HG03575 (cell line): ENCODE measurements around the gene CACNG5.

ENCODE experiments used
- ATAC-seq: cut with Tn5 transposase; IDR thresholded peaks from one replicate; pipeline ENCODE4 v1.9.1; 2021; ENCODE audit not compliant: unreplicated experiment, insufficient number of reproducible peaks, low FRiP score; ENCODE audit errors: extremely low read depth

CACNG5 gene

GRCh38 chr17:66928949-66929348, 94.0 kb downstream of the CACNG5 start:
- no peak for ATAC-seq

- ATAC-seq: no peak
Observed at GRCh38 chr17:66929591-66929990, 94.7 kb downstream of the CACNG5 start.

DNA sequence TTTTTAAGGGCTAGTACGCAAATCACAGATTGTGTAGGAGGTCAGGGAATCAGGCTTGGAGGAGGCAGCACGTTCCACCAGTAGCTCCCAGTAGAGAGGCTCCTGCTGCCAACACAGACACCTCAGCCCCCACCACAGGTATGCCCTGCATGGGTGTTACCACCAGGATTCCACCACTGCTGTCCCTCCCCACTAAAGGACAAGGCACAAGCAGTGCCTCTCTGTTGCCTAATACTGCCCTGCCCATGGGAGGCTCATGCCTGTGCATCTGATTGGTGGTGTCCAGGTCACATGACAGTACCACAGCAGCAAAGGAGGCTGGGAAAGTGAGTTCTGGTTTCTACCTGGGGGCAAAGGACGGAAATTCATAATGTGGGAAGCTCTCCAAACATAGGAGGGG, 96.0 kb downstream of the CACNG5 start:
- no peak for ATAC-seq

DNA sequence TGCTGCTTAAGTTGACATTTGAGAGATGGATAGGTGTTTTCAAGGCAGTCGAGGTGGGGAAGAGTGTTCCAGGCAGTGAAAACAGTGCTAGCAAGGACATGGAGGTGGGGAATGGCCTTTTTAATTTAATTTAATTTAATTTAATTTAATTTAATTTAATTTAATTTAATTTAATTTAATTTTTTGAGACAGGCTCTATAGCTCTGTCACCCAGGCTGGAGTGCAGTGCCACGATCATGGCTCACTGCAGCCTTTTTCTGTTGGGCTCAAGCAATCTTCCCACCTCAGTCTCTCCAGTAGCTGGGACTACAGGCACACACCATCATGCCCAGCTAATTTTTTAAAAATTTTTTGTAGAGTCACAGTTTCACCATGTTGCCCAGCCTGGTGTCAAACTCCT, 97.4 kb downstream of the CACNG5 start:
- no peak for ATAC-seq

DNA sequence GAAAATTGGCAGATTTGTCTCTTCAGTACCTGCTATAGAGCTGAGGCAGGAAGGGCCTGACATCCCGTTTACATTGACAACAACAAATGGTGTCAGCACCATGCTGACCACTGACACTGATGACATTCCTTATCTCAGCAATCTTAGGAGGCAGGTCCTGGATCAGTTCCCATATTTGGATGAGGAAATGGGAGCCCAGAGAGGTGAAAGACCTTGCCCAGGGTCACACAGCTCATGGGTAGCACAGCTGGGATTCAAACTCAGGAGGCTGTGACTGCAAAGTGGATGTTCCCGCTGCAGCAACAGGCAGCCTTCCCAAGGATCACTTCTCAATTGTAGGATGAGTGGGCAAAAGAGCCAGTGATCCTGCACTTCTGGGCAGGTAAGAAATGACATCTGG, 99.1 kb downstream of the CACNG5 start:
- ATAC-seq: no peak
